K562 (cell line): ENCODE data around the gene CIAO2B.

Source experiments
- CBFB ChIP-seq: sonication (generic); formaldehyde crosslinking; IDR thresholded peaks from 2 replicates; pipeline ENCODE4 v1.4.0; 2020; ENCODE audit warnings: mild to moderate bottlenecking, missing genetic modification reagents
- CTCF ChIP-seq, 3 experiments: IDR thresholded peaks in 2 of 3; conservative IDR thresholded peaks in 1 of 3; 2 replicates each; pipeline ENCODE4 v1.5.1; 2011 to 2012; ENCODE audit warnings: low read length in 3 of 3, mild to moderate bottlenecking in 3 of 3, control low read depth in 2 of 3, improper control_type of control experiment in 1 of 3, inconsistent platforms in 1 of 3, low read depth in 1 of 3, mixed read lengths in 1 of 3, moderate library complexity in 1 of 3; ENCODE audit not compliant: insufficient read depth in 2 of 3
- EP300 ChIP-seq: IDR thresholded peaks from 2 replicates; pipeline ENCODE4 v1.6.1; 2012; ENCODE audit warnings: low read length, improper control_type of control experiment
- EZH2 ChIP-seq: IDR thresholded peaks from 2 replicates; pipeline ENCODE4 v1.6.1; 2012; ENCODE audit warnings: low read depth, mild to moderate bottlenecking, inconsistent platforms, low read length, borderline replicate concordance
- JUND ChIP-seq, 2 experiments: IDR thresholded peaks; 2 replicates in 1 of 2; 3 replicates in 1 of 2; pipeline ENCODE4 v1.6.1; 2011; ENCODE audit warnings: borderline replicate concordance in 2 of 2, low read depth in 2 of 2, low read length in 2 of 2, improper control_type of control experiment in 1 of 2, missing biosample characterization in 1 of 2, missing genetic modification characterization in 1 of 2, missing genetic modification reagents in 1 of 2
- MTA3 ChIP-seq: fragments of 450-650 bp; formaldehyde crosslinking; IDR thresholded peaks from 2 replicates; pipeline ENCODE4 v1.6.1; 2017; ENCODE audit warnings: mild to moderate bottlenecking, borderline replicate concordance
- MYC ChIP-seq, 2 experiments: fragments of 250-450 bp in 1 of 2; sonication (Bioruptor Pico) in 1 of 2; IDR thresholded peaks; 2 replicates each; pipeline versions ENCODE4 v1.5.1 to v1.6.1; 2012 to 2021; ENCODE audit warnings: low read depth in 2 of 2, borderline replicate concordance in 1 of 2, improper control_type of control experiment in 1 of 2, low read length in 1 of 2, mild to moderate bottlenecking in 1 of 2, moderate library complexity in 1 of 2
- NFATC3 ChIP-seq: fragments of 450-650 bp; IDR thresholded peaks from 2 replicates; pipeline ENCODE4 v1.6.1; 2017; ENCODE audit warnings: mild to moderate bottlenecking
- POLR2A ChIP-seq: fragments of 450-650 bp; conservative IDR thresholded peaks from 2 replicates; pipeline ENCODE4 v1.6.1; 2016
- SIN3B ChIP-seq: fragments of 450-650 bp; IDR thresholded peaks from 2 replicates; pipeline ENCODE4 v1.6.1; 2017; ENCODE audit warnings: low read depth, mild to moderate bottlenecking, moderate library complexity
- ZBTB8A ChIP-seq: fragments of 450-650 bp; IDR thresholded peaks from 2 replicates; pipeline ENCODE4 v1.6.1; 2018; ENCODE audit warnings: mild to moderate bottlenecking, moderate library complexity; ENCODE audit not compliant: partially characterized antibody
- TF ChIP-seq, protein P1 (sequence below): fragments of 250-450 bp; sonication (Bioruptor Pico); IDR thresholded peaks from 2 replicates; pipeline ENCODE4 v1.5.0; 2022; ENCODE audit warnings: mild to moderate bottlenecking
- TF ChIP-seq, protein P2 (sequence below): fragments of 450-650 bp; IDR thresholded peaks from 2 replicates; pipeline ENCODE4 v1.6.1; 2018; ENCODE audit not compliant: partially characterized antibody

GRCh38 chr16:66901626-66902025 lies 32.6 kb downstream of the CIAO2B start:
- TF ChIP-seq MYC (IDR thresholded peaks at IDR 0.05; ENCODE audit: low read depth, low read length) (no peak), MYC (CRISPR knock-in tag; IDR thresholded peaks at IDR 0.05; ENCODE audit: borderline replicate concordance, low read depth) (no peak), ZBTB8A (no peak), NFATC3 (no peak), EZH2 (no peak), SIN3B (no peak), EP300 (no peak), POLR2A (no peak), JUND (IDR thresholded peaks at IDR 0.05; ENCODE audit: borderline replicate concordance, low read depth, low read length) (no peak), JUND (tag; IDR thresholded peaks at IDR 0.05; ENCODE audit: borderline replicate concordance, low read depth, low read length) (no peak), CBFB (CRISPR knock-in tag) (no peak), CTCF (IDR thresholded peaks at IDR 0.05 in 2 of 3, conservative IDR thresholded peaks at IDR 0.05 in 1 of 3; ENCODE audit: insufficient read depth in 2 of 3, low read depth in 1 of 3, low read length in 3 of 3) (no peak), MTA3 (no peak)
- TF ChIP-seq, protein P1, sequence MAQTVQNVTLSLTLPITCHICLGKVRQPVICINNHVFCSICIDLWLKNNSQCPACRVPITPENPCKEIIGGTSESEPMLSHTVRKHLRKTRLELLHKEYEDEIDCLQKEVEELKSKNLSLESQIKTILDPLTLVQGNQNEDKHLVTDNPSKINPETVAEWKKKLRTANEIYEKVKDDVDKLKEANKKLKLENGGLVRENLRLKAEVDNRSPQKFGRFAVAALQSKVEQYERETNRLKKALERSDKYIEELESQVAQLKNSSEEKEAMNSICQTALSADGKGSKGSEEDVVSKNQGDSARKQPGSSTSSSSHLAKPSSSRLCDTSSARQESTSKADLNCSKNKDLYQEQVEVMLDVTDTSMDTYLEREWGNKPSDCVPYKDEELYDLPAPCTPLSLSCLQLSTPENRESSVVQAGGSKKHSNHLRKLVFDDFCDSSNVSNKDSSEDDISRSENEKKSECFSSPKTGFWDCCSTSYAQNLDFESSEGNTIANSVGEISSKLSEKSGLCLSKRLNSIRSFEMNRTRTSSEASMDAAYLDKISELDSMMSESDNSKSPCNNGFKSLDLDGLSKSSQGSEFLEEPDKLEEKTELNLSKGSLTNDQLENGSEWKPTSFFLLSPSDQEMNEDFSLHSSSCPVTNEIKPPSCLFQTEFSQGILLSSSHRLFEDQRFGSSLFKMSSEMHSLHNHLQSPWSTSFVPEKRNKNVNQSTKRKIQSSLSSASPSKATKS (CRISPR knock-in tag), result no peak
- TF ChIP-seq, protein P2, sequence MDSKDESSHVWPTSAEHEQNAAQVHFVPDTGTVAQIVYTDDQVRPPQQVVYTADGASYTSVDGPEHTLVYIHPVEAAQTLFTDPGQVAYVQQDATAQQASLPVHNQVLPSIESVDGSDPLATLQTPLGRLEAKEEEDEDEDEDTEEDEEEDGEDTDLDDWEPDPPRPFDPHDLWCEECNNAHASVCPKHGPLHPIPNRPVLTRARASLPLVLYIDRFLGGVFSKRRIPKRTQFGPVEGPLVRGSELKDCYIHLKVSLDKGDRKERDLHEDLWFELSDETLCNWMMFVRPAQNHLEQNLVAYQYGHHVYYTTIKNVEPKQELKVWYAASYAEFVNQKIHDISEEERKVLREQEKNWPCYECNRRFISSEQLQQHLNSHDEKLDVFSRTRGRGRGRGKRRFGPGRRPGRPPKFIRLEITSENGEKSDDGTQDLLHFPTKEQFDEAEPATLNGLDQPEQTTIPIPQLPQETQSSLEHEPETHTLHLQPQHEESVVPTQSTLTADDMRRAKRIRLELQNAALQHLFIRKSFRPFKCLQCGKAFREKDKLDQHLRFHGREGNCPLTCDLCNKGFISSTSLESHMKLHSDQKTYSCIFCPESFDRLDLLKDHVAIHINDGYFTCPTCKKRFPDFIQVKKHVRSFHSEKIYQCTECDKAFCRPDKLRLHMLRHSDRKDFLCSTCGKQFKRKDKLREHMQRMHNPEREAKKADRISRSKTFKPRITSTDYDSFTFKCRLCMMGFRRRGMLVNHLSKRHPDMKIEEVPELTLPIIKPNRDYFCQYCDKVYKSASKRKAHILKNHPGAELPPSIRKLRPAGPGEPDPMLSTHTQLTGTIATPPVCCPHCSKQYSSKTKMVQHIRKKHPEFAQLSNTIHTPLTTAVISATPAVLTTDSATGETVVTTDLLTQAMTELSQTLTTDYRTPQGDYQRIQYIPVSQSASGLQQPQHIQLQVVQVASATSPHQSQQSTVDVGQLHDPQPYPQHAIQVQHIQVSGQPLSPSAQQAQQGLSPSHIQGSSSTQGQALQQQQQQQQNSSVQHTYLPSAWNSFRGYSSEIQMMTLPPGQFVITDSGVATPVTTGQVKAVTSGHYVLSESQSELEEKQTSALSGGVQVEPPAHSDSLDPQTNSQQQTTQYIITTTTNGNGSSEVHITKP, result no peak
